22Rv1 (cell line): ENCODE measurements around the gene CAPZB.

Experiments
- H3K27ac ChIP-seq: fragments of 450-650 bp; 2 replicates; pipeline ENCODE4 v1.5.1; 2017
- ZFX ChIP-seq: fragments of 450-650 bp; IDR thresholded peaks from 2 replicates; pipeline ENCODE4 v1.6.1; 2017; ENCODE audit warnings: antibody characterized with exemption, borderline replicate concordance
- TF ChIP-seq, protein P1 (sequence below): fragments of 450-650 bp; IDR thresholded peaks from 2 replicates; pipeline ENCODE4 v1.5.1; 2017; ENCODE audit warnings: mild to moderate bottlenecking

CAPZB gene

DNA sequence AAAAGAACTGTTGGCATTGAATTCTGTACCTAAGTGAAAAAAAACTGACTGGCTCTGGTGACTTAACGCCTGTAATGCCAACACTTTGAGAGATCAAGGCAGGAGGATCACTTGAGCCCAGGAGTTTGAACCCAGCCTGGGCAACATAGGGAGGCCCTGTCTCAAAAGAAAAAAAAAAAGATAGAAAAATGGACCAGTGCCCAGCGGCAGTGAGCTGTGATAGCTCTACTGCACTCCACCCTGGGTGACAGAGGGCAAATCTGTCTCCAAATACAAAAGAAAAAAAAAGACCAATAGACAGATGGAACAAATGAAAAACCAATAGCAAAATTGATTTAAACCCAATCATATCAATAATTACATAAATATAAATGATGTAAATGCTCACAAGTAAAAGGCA is 196.1 kb downstream of the CAPZB start:
- TF ChIP-seq, protein P1, sequence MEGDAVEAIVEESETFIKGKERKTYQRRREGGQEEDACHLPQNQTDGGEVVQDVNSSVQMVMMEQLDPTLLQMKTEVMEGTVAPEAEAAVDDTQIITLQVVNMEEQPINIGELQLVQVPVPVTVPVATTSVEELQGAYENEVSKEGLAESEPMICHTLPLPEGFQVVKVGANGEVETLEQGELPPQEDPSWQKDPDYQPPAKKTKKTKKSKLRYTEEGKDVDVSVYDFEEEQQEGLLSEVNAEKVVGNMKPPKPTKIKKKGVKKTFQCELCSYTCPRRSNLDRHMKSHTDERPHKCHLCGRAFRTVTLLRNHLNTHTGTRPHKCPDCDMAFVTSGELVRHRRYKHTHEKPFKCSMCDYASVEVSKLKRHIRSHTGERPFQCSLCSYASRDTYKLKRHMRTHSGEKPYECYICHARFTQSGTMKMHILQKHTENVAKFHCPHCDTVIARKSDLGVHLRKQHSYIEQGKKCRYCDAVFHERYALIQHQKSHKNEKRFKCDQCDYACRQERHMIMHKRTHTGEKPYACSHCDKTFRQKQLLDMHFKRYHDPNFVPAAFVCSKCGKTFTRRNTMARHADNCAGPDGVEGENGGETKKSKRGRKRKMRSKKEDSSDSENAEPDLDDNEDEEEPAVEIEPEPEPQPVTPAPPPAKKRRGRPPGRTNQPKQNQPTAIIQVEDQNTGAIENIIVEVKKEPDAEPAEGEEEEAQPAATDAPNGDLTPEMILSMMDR: no peak
- no peak for TF ChIP-seq ZFX
- H3K27ac ChIP-seq: peak overlapping the region; percentile 77
